ENCODE measurements around the gene KHDRBS1. TPM values are rescaled to one million over a fixed set of nuclear protein-coding genes. Genes with fewer than 3 reads are reported as not detected.
A peak's percentile ranks its signal among the peaks of the same experiment; 100 is the strongest.
"Not testable (repeated sequence)": the region's sequence is repeated elsewhere in the genome, so short reads cannot be mapped to it uniquely, and the experiment has no call there.

KHDRBS1 gene
- total and polyA plus RNA-seq, 7 experiments from 2014 or later, result 89.2 to 162 (median 116) TPM

DNA sequence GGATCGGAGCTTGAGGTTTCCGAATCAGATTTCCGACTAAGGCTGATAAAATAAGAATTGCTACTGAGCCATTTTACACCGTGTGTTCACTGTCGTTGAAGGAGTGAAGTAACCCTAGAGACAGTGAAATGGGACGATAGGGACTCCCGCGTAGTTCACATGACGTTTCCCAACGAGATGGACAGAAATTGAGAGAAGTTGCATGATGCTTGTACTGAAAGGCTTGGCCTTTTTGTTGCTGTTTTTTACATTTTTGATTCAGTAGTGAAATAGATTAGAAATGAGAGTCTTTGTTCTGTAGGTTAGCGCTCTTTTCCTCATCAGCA, 1.2 kb downstream of the KHDRBS1 start:
- Mint-ChIP-seq H3K27ac (peak overlapping the region; percentile 90 to 97 (median 95)), H3K9me3 (peaks cover 0 to 7% (median 0%) of the 10 kb centered on the region in 11 donors), H3K36me3 (peaks cover 0 to 11% (median 0%) of the 10 kb centered on the region in 5 donors), H3K4me1 (peaks cover 17 to 56% (median 37%) of the 10 kb centered on the region in 7 donors), H3K27me3 (peaks cover 0 to 2% (median 0%) of the 10 kb centered on the region in 5 donors), H3K4me3 (peak overlapping the region; percentile 89 to 98 (median 96))
- peak in 3 of 9 donors; percentile 2 to 30 (median 17) for DNase-seq
- Histone ChIP-seq H3K4me1 (ENCODE audit: control insufficient read depth in 2 of 2, insufficient read depth in 2 of 2, low read length in 2 of 2) (peaks cover 17 to 23% of the 10 kb centered on the region in 2 donors), H3K9me3 (ENCODE audit: control insufficient read depth in 2 of 3, low read length in 3 of 3) (no peaks in the 10 kb centered on the region), H3K4me3 (ENCODE audit: low read length) (peak overlapping the region; percentile 98), H3K27ac (ENCODE audit: low read depth, low read length) (peak overlapping the region; percentile 96), H3K36me3 (ENCODE audit: control insufficient read depth in 2 of 3, insufficient read depth in 3 of 3, low read length in 3 of 3) (peaks cover 0 to 7% (median 0%) of the 10 kb centered on the region in 3 experiments), H3K27me3 (ENCODE audit: control insufficient read depth in 2 of 2, insufficient read depth in 2 of 2, low read length in 2 of 2) (no peaks in the 10 kb centered on the region)
- ChIA-PET CTCF (no interaction called here), POLR2A (interaction anchor here (0.5 to 3.4 kb wide), 10 partner anchors 9 to 239 kb away, joined by 3 to 16 read pairs (median 4); partner anchors contain the start of genes CCDC28B, KPNA6 and TMEM39B)
- intact Hi-C loops (cut with micrococcal nuclease), result loop anchor here (2.0 to 10.0 kb wide), 7 partner anchors 16 to 380 kb away; partner anchors contain the start of genes ADGRB2 (in 1 of the 2), BSDC1 (in 1 of the 2), CCDC28B (in 1 of the 2) and DCDC2B (in 1 of the 2)
- ATAC-seq, result no peak

DNA sequence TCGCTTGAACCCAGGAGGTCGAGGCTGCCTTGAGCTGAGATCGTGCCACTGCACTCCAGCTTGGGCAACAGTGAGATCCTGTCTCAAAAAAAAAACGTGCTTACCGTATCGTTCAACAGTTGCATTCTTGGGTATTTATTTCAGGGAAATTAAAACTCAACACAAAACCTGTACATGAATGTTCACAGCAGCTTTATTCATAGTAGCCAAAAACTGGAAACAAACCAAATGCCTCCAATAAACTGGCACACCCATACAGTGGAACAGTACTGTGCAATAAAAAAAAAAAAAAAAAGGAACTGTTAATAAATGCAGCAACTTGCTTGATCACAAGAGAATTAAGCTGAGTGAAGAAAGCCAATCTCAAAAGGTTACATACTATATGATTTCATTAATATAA, 6.7 kb downstream of the KHDRBS1 start:
- peaks cover 0 to 14% (median 0%) of the 10 kb centered on the region in 3 experiments for H3K36me3 ChIP-seq (ENCODE audit: control insufficient read depth in 2 of 3, insufficient read depth in 3 of 3, low read length in 3 of 3)
- intact Hi-C loops (cut with micrococcal nuclease), result no loop called here
- peak overlapping the region; percentile 6 to 68 (median 52) for H3K4me3 Mint-ChIP-seq
- CTCF ChIA-PET, result interaction anchor here (0.7 to 1.1 kb wide), 2 partner anchors 17 to 56 kb away, joined by 3 to 4 read pairs; no protein-coding TSS in a partner anchor
- peak overlapping the region; percentile 9 for H3K4me3 ChIP-seq (ENCODE audit: low read length)
- peaks cover 32 to 83% (median 52%) of the 10 kb centered on the region in 7 donors for H3K4me1 Mint-ChIP-seq
- H3K27me3 ChIP-seq (ENCODE audit: control insufficient read depth in 2 of 2, insufficient read depth in 2 of 2, low read length in 2 of 2), result no peaks in the 10 kb centered on the region
- H3K27me3 Mint-ChIP-seq, result no peaks in the 10 kb centered on the region
- H3K9me3 ChIP-seq (ENCODE audit: control insufficient read depth in 2 of 3, low read length in 3 of 3), result no peaks in the 10 kb centered on the region
- H3K4me1 ChIP-seq (ENCODE audit: control insufficient read depth in 2 of 2, insufficient read depth in 2 of 2, low read length in 2 of 2), result peaks cover 31 to 38% of the 10 kb centered on the region in 2 donors
- H3K9me3 Mint-ChIP-seq, result no peaks in the 10 kb centered on the region
- no peak for DNase-seq
- POLR2A ChIA-PET, result interaction anchor here (0.6 to 0.7 kb wide), 3 partner anchors 14 to 52 kb away, joined by 3 read pairs; no protein-coding TSS in a partner anchor
- no peak overlapping the region for H3K27ac ChIP-seq (ENCODE audit: low read depth, low read length)
- H3K36me3 Mint-ChIP-seq, result peaks cover 0 to 22% (median 5%) of the 10 kb centered on the region in 5 donors
- peak overlapping the region in 7 of 9 donors; percentile 10 to 71 (median 65) for H3K27ac Mint-ChIP-seq
- peak; percentile 36 for ATAC-seq

DNA sequence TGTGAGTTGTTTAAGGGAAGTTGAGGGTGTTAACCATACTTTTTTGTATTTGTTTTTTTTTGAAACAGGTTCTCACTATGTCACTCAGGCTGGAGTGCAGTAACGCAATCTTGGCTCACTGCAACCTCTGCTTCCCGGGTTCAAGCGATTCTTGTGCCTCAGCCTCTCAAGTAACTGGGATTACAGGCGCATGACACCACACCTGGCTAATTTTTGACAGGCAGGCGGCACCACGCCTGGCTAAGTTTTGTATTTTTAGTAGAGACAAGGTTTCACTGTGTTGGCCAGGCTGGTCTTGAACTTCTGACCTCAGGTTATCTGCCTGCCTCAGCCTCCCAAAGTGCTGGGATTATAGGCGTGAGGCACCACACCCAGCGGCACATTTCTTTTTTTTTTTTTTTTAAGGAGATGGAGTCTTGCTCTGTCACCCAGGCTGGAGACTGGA, 7.9 kb downstream of the KHDRBS1 start:
- peaks cover 26 to 77% (median 47%) of the 10 kb centered on the region in 7 donors for H3K4me1 Mint-ChIP-seq
- Histone ChIP-seq H3K36me3 (ENCODE audit: control insufficient read depth in 2 of 3, insufficient read depth in 3 of 3, low read length in 3 of 3) (peaks cover 0 to 14% (median 0%) of the 10 kb centered on the region in 3 experiments), H3K4me1 (ENCODE audit: control insufficient read depth in 2 of 2, insufficient read depth in 2 of 2, low read length in 2 of 2) (peaks cover 23 to 32% of the 10 kb centered on the region in 2 donors)
- DNase-seq; intact Hi-C loops (cut with micrococcal nuclease); H3K4me3 ChIP-seq (ENCODE audit: low read length); H3K9me3 Mint-ChIP-seq; H3K27me3 ChIP-seq (ENCODE audit: control insufficient read depth in 2 of 2, insufficient read depth in 2 of 2, low read length in 2 of 2); H3K9me3 ChIP-seq (ENCODE audit: control insufficient read depth in 2 of 3, low read length in 3 of 3); H3K27ac ChIP-seq (ENCODE audit: low read depth, low read length); ATAC-seq; H3K27me3 Mint-ChIP-seq: not testable (repeated sequence)
- H3K4me3 Mint-ChIP-seq, result peak overlapping the region in 2 of 10 donors; percentile 3 to 11
- CTCF ChIA-PET, result interaction anchor here (1.0 to 1.1 kb wide), 2 partner anchors 13 to 17 kb away, joined by 3 read pairs; no protein-coding TSS in a partner anchor
- H3K36me3 Mint-ChIP-seq, result peaks cover 0 to 17% (median 5%) of the 10 kb centered on the region in 5 donors
- POLR2A ChIA-PET, result interaction anchor here (0.7 to 0.9 kb wide), 3 partner anchors 15 to 36 kb away, joined by 3 to 4 read pairs (median 3); no protein-coding TSS in a partner anchor
- peak overlapping the region in 3 of 9 donors; percentile 12 to 60 (median 56) for H3K27ac Mint-ChIP-seq

DNA sequence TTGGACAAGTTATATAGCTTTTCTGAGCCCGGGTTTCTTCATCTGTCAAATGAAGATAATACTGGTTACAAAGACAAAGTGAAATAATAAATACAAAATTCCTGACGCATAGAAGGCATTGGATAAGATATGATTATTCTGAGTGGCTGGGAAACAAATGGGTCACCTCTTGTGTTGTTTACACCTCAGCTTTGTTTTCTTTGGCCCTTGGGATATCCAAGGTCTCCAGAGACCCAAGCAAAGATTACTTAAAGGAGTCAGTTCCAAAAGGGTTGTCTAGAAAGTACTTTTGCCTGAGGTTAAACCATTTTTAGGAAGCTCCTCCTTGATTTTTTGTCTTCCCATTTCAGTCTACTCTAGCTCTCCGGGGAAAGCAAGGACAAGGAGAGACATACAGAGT, 9.7 kb downstream of the KHDRBS1 start:
- H3K4me3 ChIP-seq (ENCODE audit: low read length), result no peak overlapping the region
- peak overlapping the region in 5 of 9 donors; percentile 6 to 50 (median 39) for H3K27ac Mint-ChIP-seq
- H3K36me3 ChIP-seq (ENCODE audit: control insufficient read depth in 2 of 3, insufficient read depth in 3 of 3, low read length in 3 of 3), result peaks cover 0 to 14% (median 0%) of the 10 kb centered on the region in 3 experiments
- H3K36me3 Mint-ChIP-seq, result peaks cover 0 to 20% (median 5%) of the 10 kb centered on the region in 5 donors
- intact Hi-C loops (cut with micrococcal nuclease), result no loop called here
- no peak for ATAC-seq
- peak overlapping the region in 1 of 10 donors; percentile 8 for H3K4me3 Mint-ChIP-seq
- no peaks in the 10 kb centered on the region for H3K27me3 ChIP-seq (ENCODE audit: control insufficient read depth in 2 of 2, insufficient read depth in 2 of 2, low read length in 2 of 2)
- H3K4me1 ChIP-seq (ENCODE audit: control insufficient read depth in 2 of 2, insufficient read depth in 2 of 2, low read length in 2 of 2), result peaks cover 17 to 28% of the 10 kb centered on the region in 2 donors
- ChIA-PET POLR2A (interaction anchor here (0.8 to 1.6 kb wide), 5 partner anchors 9 to 299 kb away, joined by 3 to 7 read pairs (median 4); no protein-coding TSS in a partner anchor), CTCF (interaction anchor here (0.6 to 1.0 kb wide), 5 partner anchors 29 to 1020 kb away, joined by 3 to 6 read pairs (median 3); no protein-coding TSS in a partner anchor)
- H3K9me3 Mint-ChIP-seq, result no peaks in the 10 kb centered on the region
- peaks cover 32 to 77% (median 53%) of the 10 kb centered on the region in 7 donors for H3K4me1 Mint-ChIP-seq
- no peaks in the 10 kb centered on the region for H3K27me3 Mint-ChIP-seq
- DNase-seq, result no peak
- no peak overlapping the region for H3K27ac ChIP-seq (ENCODE audit: low read depth, low read length)
- no peaks in the 10 kb centered on the region for H3K9me3 ChIP-seq (ENCODE audit: control insufficient read depth in 2 of 3, low read length in 3 of 3)

DNA sequence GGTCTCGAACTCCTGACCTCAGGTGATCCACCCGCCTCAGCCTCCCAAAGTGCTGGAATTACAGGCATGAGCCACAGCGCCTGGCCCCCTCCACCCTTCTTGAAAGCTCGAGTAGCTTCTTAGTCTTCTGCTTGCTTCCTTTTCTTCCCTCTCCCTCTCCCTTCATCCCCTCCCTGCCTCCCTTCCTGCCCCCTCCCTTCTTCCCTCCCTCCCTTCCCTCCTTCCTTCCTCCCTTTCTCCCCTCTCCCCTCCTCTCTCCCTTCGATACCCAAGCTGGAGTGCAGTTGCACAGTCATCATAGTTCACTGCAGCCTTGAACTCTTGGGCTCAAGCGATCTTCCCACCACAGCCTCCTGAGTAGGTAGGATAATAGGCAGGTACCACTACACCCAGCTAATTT, 11.8 kb downstream of the KHDRBS1 start:
- no peaks in the 10 kb centered on the region for H3K27me3 Mint-ChIP-seq
- H3K36me3 Mint-ChIP-seq, result peaks cover 0 to 23% (median 8%) of the 10 kb centered on the region in 5 donors
- ATAC-seq (no peak), DNase-seq (no peak)
- no peaks in the 10 kb centered on the region for H3K9me3 Mint-ChIP-seq
- H3K27me3 ChIP-seq (ENCODE audit: control insufficient read depth in 2 of 2, insufficient read depth in 2 of 2, low read length in 2 of 2), result no peaks in the 10 kb centered on the region
- CTCF ChIA-PET, result interaction anchor here (0.7 kb wide), 1 partner anchor 346 kb away, joined by 4 read pairs; no protein-coding TSS in a partner anchor
- H3K4me3 ChIP-seq (ENCODE audit: low read length), result no peak overlapping the region
- peak overlapping the region in 1 of 9 donors; percentile 28 for H3K27ac Mint-ChIP-seq
- intact Hi-C loops (cut with micrococcal nuclease), result no loop called here
- peaks cover 36 to 80% (median 66%) of the 10 kb centered on the region in 7 donors for H3K4me1 Mint-ChIP-seq
- no peak overlapping the region for H3K27ac ChIP-seq (ENCODE audit: low read depth, low read length)
- POLR2A ChIA-PET, result interaction anchor here (1.0 to 1.9 kb wide), 2 partner anchors 11 to 12 kb away, joined by 3 to 4 read pairs; partner anchors contain the start of gene KHDRBS1
- H3K4me3 Mint-ChIP-seq, result no peak overlapping the region
- peaks cover 8 to 21% of the 10 kb centered on the region in 2 donors for H3K4me1 ChIP-seq (ENCODE audit: control insufficient read depth in 2 of 2, insufficient read depth in 2 of 2, low read length in 2 of 2)
- peaks cover 0 to 18% (median 0%) of the 10 kb centered on the region in 3 experiments for H3K36me3 ChIP-seq (ENCODE audit: control insufficient read depth in 2 of 3, insufficient read depth in 3 of 3, low read length in 3 of 3)
- no peaks in the 10 kb centered on the region for H3K9me3 ChIP-seq (ENCODE audit: control insufficient read depth in 2 of 3, low read length in 3 of 3)

DNA sequence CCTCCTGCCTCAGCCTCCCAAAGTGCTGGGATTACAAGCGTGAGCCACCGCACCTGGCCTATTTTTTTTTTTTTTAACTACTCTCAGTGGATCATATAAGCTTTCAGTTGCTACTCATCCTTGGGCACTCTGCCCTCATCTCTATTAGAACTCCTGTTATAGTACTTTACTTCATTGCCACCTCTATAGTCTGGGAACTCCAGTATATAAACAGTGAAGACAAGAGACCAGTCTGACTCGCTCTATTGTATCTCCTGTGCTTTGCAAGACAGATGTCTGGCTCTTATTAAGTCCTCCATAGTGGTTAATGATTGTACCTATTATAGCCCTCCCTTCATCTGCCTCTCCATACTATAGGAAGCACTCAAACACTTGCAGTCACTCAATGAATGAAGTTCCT, 15.1 kb downstream of the KHDRBS1 start:
- Mint-ChIP-seq H3K27me3 (no peaks in the 10 kb centered on the region), H3K4me3 (peak overlapping the region in 1 of 10 donors; percentile 15), H3K4me1 (peaks cover 31 to 77% (median 64%) of the 10 kb centered on the region in 7 donors), H3K9me3 (no peaks in the 10 kb centered on the region), H3K36me3 (peaks cover 9 to 33% (median 14%) of the 10 kb centered on the region in 5 donors), H3K27ac (peak overlapping the region in 6 of 9 donors; percentile 1 to 84 (median 22))
- H3K9me3 ChIP-seq (ENCODE audit: control insufficient read depth in 2 of 3, low read length in 3 of 3), result no peaks in the 10 kb centered on the region
- H3K36me3 ChIP-seq (ENCODE audit: control insufficient read depth in 2 of 3, insufficient read depth in 3 of 3, low read length in 3 of 3), result peaks cover 9 to 32% (median 15%) of the 10 kb centered on the region in 3 experiments
- ATAC-seq, result no peak
- H3K27me3 ChIP-seq (ENCODE audit: control insufficient read depth in 2 of 2, insufficient read depth in 2 of 2, low read length in 2 of 2), result no peaks in the 10 kb centered on the region
- DNase-seq, result no peak
- CTCF ChIA-PET, result no interaction called here
- intact Hi-C loops (cut with micrococcal nuclease), result no loop called here
- no peak overlapping the region for H3K27ac ChIP-seq (ENCODE audit: low read depth, low read length)
- H3K4me3 ChIP-seq (ENCODE audit: low read length), result no peak overlapping the region
- peaks cover 6 to 11% of the 10 kb centered on the region in 2 donors for H3K4me1 ChIP-seq (ENCODE audit: control insufficient read depth in 2 of 2, insufficient read depth in 2 of 2, low read length in 2 of 2)
- POLR2A ChIA-PET, result no interaction called here

All from naive thymus-derived CD4-positive, alpha-beta T cell (primary cell).